Caco-2 (cell line): ENCODE data around the gene OR2A14. TPM values are rescaled to one million over a fixed set of nuclear protein-coding genes. Genes with fewer than 3 reads are reported as not detected.

Source experiments
- Bru-seq: library from RNA; stranded (reverse); fragments of 400-500 nt; gene quantifications from one replicate; lab custom pipeline; 2021; lab: Mats Ljungman, UMichigan
- BruChase-seq, 2 experiments: library from RNA; stranded (reverse); fragments of 400-500 nt; gene quantifications; one replicate each; lab custom pipeline; 2021; lab: Mats Ljungman, UMichigan
- BruUV-seq: library from RNA; stranded (reverse); fragments of 400-500 nt; replicated peaks from 2 replicates; lab custom pipeline; 2021; lab: Mats Ljungman, UMichigan
- CTCF ChIA-PET: fragments of 300-600 bp; sonication (Branson Sonifier 250); formaldehyde crosslinking; loops from one replicate; lab custom pipeline; 2022; ENCODE audit warnings: antibody characterized with exemption; lab: Charles Lee
- POLR2A ChIA-PET: fragments of 300-600 bp; sonication (Branson Sonifier 250); formaldehyde crosslinking; loops from one replicate; lab custom pipeline; 2022; ENCODE audit warnings: antibody characterized with exemption; lab: Charles Lee
- DNase-seq, 2 experiments: peaks; one replicate each; pipeline versions ENCODE4 v3.0.0 to v3.0.0-alpha.2; 2020 to 2022
- H3K27me3 ChIP-seq: replicated peaks from 2 replicates; pipeline ENCODE4 v1.6.0; 2011; ENCODE audit warnings: low read length; ENCODE audit not compliant: control insufficient read depth, insufficient read depth
- H3K36me3 ChIP-seq: 2 replicates; pipeline ENCODE4 v1.5.1; 2011; ENCODE audit warnings: low read length; ENCODE audit not compliant: control insufficient read depth, insufficient read depth
- H3K4me1 ChIP-seq: fragments of 250-450 bp; sonication (Bioruptor Pico); 2 replicates; pipeline ENCODE4 v1.5.1; 2020; ENCODE audit warnings: mild to moderate bottlenecking
- H3K4me3 ChIP-seq: 2 replicates; pipeline ENCODE4 v1.5.1; 2011; ENCODE audit warnings: low read depth, mild to moderate bottlenecking, control low read depth, low read length
- H3K9me3 ChIP-seq: fragments of 250-450 bp; sonication (Bioruptor Pico); 2 replicates; pipeline ENCODE4 v1.5.1; 2020; ENCODE audit warnings: mild to moderate bottlenecking, moderate library complexity
- H3K27ac Mint-ChIP-seq: one replicate; pipeline ENCODE4 v1.8.0; 2022; ENCODE audit warnings: mixed read lengths; ENCODE audit not compliant: unreplicated experiment
- H3K27me3 Mint-ChIP-seq: one replicate; pipeline ENCODE4 v1.8.0; 2022; ENCODE audit warnings: mixed read lengths; ENCODE audit not compliant: insufficient read depth, unreplicated experiment
- H3K36me3 Mint-ChIP-seq: one replicate; pipeline ENCODE4 v1.8.0; 2022; ENCODE audit warnings: mild to moderate bottlenecking, mixed read lengths; ENCODE audit not compliant: insufficient read depth, unreplicated experiment
- H3K4me1 Mint-ChIP-seq: one replicate; pipeline ENCODE4 v1.8.0; 2022; ENCODE audit warnings: low read depth, mixed read lengths; ENCODE audit not compliant: unreplicated experiment
- H3K4me3 Mint-ChIP-seq: one replicate; pipeline ENCODE4 v1.8.0; 2022; ENCODE audit warnings: mild to moderate bottlenecking, moderate library complexity, mixed read lengths; ENCODE audit not compliant: unreplicated experiment
- H3K9me3 Mint-ChIP-seq: one replicate; pipeline ENCODE4 v1.8.0; 2022; ENCODE audit warnings: mixed read lengths; ENCODE audit not compliant: unreplicated experiment
- intact Hi-C: fragments of 100-400 bp; cut with micrococcal nuclease; formaldehyde crosslinking; loops from one replicate; pipeline ENCODE4 v1.10.0; 2022; ENCODE audit not compliant: unreplicated experiment
- long read RNA-seq: library from polyadenylated mRNA; stranded (forward); transcript quantifications from one replicate; pipeline ENCODE4 v2.0.0, GENCODE V29; 2022
- total RNA-seq: library from RNA; stranded (reverse); gene quantifications from 2 replicates; pipeline ENCODE4 v1.2.3, GENCODE V29; 2022
- TF ChIP-seq, protein P1 (sequence below), 2 experiments: fragments of 200-600 bp in 1 of 2; IDR thresholded peaks; 1 replicate in 1 of 2; 2 replicates in 1 of 2; pipeline versions ENCODE4 v1.5.1 to v1.8.0; 2011 to 2022; ENCODE audit warnings: antibody characterized with exemption in 1 of 2, control low read depth in 1 of 2, inconsistent platforms in 1 of 2, low read depth in 1 of 2, low read length in 1 of 2, mild to moderate bottlenecking in 1 of 2, moderate library complexity in 1 of 2; ENCODE audit not compliant: insufficient read depth in 1 of 2, severe bottlenecking in 1 of 2, unreplicated experiment in 1 of 2

Gene OR2A14, protein sequence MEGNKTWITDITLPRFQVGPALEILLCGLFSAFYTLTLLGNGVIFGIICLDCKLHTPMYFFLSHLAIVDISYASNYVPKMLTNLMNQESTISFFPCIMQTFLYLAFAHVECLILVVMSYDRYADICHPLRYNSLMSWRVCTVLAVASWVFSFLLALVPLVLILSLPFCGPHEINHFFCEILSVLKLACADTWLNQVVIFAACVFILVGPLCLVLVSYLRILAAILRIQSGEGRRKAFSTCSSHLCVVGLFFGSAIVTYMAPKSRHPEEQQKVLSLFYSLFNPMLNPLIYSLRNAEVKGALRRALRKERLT
- total RNA-seq: not detected in 2 replicates
- not detected for Bru-seq, nascent RNA
- BruChase-seq, experiment 1, labeled RNA remaining after a 2-hour chase: not detected
- BruChase-seq, experiment 2, labeled RNA remaining after a 6-hour chase: not detected
- long read RNA-seq: 0 reads

DNA sequence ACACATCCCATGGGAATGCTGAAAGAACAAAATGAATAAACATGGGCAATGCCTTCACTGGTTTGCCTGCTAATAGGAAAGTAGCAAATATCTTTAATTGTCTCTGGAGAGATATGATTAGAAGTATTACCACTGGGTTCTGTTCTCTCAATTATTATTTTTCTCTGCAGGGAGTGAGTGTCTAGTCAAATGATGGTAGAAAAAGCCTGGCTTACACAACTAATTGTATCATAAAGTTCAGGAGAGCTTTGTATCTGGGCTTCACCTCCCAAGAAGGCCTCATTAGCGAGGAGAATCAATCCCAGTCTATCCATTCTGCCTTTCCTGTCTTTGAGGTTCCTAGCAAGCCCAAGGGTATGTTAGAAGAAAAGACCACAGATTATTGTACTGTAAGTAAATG lies at the start of gene OR2A14:
OR2A14 (plus strand) TSS at position 301 of the 400 bp plus-strand sequence. CDS start 5,937 bp downstream, outside the sequence.
- H3K36me3 Mint-ChIP-seq: no peaks in the 10 kb centered on the region
- intact Hi-C loops: no loop called here
- no peaks in the 10 kb centered on the region for H3K4me1 ChIP-seq
- no peaks in the 10 kb centered on the region for H3K4me1 Mint-ChIP-seq
- no peaks in the 10 kb centered on the region for H3K9me3 ChIP-seq
- no peak within 1 kb of the TSS for H3K4me3 Mint-ChIP-seq
- CTCF ChIA-PET: no interaction called here
- POLR2A ChIA-PET: no interaction called here
- H3K27me3 Mint-ChIP-seq: no peaks in the 10 kb centered on the region
- H3K4me3 ChIP-seq: no peak within 1 kb of the TSS
- no TSS peak for BruUV-seq
- H3K27me3 ChIP-seq: no peaks in the 10 kb centered on the region
- no peak for DNase-seq
- TF ChIP-seq, protein P1, sequence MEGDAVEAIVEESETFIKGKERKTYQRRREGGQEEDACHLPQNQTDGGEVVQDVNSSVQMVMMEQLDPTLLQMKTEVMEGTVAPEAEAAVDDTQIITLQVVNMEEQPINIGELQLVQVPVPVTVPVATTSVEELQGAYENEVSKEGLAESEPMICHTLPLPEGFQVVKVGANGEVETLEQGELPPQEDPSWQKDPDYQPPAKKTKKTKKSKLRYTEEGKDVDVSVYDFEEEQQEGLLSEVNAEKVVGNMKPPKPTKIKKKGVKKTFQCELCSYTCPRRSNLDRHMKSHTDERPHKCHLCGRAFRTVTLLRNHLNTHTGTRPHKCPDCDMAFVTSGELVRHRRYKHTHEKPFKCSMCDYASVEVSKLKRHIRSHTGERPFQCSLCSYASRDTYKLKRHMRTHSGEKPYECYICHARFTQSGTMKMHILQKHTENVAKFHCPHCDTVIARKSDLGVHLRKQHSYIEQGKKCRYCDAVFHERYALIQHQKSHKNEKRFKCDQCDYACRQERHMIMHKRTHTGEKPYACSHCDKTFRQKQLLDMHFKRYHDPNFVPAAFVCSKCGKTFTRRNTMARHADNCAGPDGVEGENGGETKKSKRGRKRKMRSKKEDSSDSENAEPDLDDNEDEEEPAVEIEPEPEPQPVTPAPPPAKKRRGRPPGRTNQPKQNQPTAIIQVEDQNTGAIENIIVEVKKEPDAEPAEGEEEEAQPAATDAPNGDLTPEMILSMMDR (IDR thresholded peaks at IDR 0.05; ENCODE audit: insufficient read depth in 1 of 2, low read depth in 1 of 2, low read length in 1 of 2, severe bottlenecking in 1 of 2, unreplicated experiment in 1 of 2): no peak
- H3K9me3 Mint-ChIP-seq: no peaks in the 10 kb centered on the region
- no peak within 1 kb of the TSS for H3K27ac Mint-ChIP-seq
- H3K36me3 ChIP-seq: no peaks in the 10 kb centered on the region

DNA sequence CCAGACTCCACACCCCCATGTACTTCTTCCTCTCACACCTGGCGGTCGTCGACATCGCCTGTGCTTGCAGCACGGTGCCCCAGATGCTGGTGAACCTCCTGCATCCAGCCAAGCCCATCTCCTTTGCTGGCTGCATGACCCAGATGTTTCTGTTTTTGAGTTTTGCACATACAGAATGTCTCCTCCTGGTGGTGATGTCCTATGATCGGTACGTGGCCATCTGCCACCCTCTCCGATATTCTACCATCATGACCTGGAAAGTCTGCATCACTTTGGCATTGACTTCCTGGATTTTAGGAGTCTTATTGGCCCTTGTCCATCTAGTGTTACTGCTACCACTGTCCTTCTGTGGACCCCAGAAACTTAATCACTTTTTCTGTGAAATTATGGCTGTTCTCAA lies 48.6 kb upstream of the OR2A14 start:
- H3K9me3 Mint-ChIP-seq: no peaks in the 10 kb centered on the region
- CTCF ChIA-PET: no interaction called here
- no peak overlapping the region for H3K27ac Mint-ChIP-seq
- no peaks in the 10 kb centered on the region for H3K9me3 ChIP-seq
- POLR2A ChIA-PET: no interaction called here
- H3K36me3 ChIP-seq: no peaks in the 10 kb centered on the region
- H3K27me3 ChIP-seq: no peaks in the 10 kb centered on the region
- H3K36me3 Mint-ChIP-seq: no peaks in the 10 kb centered on the region
- no peaks in the 10 kb centered on the region for H3K4me1 Mint-ChIP-seq
- TF ChIP-seq, protein P1 (IDR thresholded peaks at IDR 0.05; ENCODE audit: insufficient read depth in 1 of 2, low read depth in 1 of 2, low read length in 1 of 2, severe bottlenecking in 1 of 2, unreplicated experiment in 1 of 2): peak in 1 of 2 experiments; percentile 21
- DNase-seq: no peak
- no TSS peak for BruUV-seq
- no peaks in the 10 kb centered on the region for H3K27me3 Mint-ChIP-seq
- no peaks in the 10 kb centered on the region for H3K4me1 ChIP-seq
- H3K4me3 Mint-ChIP-seq: no peak overlapping the region
- H3K4me3 ChIP-seq: no peak overlapping the region
- intact Hi-C loops: no loop called here

DNA sequence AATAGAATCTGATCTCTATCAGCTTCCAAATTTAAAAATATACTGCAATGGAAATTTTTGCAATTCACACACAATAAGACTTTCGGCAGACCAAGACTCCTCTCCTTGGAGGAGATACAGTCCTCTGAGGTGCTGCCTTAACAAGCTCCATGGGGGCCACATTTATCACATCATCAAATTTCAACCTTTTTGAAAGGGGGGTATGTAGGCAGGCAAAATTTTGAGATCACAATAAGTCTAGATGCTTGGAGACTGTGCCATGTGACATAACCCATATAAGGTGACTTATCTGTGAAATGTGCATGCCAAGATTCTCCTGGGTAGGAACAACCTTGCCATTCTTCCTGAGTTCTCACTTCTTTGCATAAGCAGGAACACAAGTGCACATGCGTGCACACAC lies 37.0 kb upstream of the OR2A14 start, which contains the start of gene OR2A12:
OR2A12 (plus strand) TSS at position 301 of the 400 bp plus-strand sequence. CDS start 8,830 bp downstream, outside the sequence.
- H3K36me3 Mint-ChIP-seq: no peaks in the 10 kb centered on the region
- no peak for DNase-seq
- Histone ChIP-seq H3K4me1 (no peaks in the 10 kb centered on the region), H3K36me3 (no peaks in the 10 kb centered on the region), H3K4me3 (no peak within 1 kb of the TSS), H3K9me3 (no peaks in the 10 kb centered on the region), H3K27me3 (no peaks in the 10 kb centered on the region)
- intact Hi-C loops: loop anchor here (5.0 kb wide), 1 partner anchor 859 kb away; no protein-coding TSS in a partner anchor
- H3K9me3 Mint-ChIP-seq: no peaks in the 10 kb centered on the region
- no peaks in the 10 kb centered on the region for H3K4me1 Mint-ChIP-seq
- TF ChIP-seq, protein P1 (IDR thresholded peaks at IDR 0.05; ENCODE audit: insufficient read depth in 1 of 2, low read depth in 1 of 2, low read length in 1 of 2, severe bottlenecking in 1 of 2, unreplicated experiment in 1 of 2): no peak
- H3K27me3 Mint-ChIP-seq: peaks cover 7% of the 10 kb centered on the region
- ChIA-PET POLR2A (no interaction called here), CTCF (no interaction called here)
- H3K27ac Mint-ChIP-seq: no peak within 1 kb of the TSS
- H3K4me3 Mint-ChIP-seq: no peak within 1 kb of the TSS
- BruUV-seq: no TSS peak
